GM12801 (cell line): ENCODE data around the gene ANKRD13B.

Source experiments
- CTCF ChIP-seq: IDR thresholded peaks from one replicate; pipeline ENCODE4 v1.5.1; 2011; ENCODE audit warnings: control low read depth; ENCODE audit not compliant: insufficient read length; ENCODE audit errors: extremely low read depth

The ANKRD13B gene

GRCh38 chr17:29571486-29571882 is 21.4 kb upstream of the ANKRD13B start:
- TF ChIP-seq CTCF, result no peak

DNA sequence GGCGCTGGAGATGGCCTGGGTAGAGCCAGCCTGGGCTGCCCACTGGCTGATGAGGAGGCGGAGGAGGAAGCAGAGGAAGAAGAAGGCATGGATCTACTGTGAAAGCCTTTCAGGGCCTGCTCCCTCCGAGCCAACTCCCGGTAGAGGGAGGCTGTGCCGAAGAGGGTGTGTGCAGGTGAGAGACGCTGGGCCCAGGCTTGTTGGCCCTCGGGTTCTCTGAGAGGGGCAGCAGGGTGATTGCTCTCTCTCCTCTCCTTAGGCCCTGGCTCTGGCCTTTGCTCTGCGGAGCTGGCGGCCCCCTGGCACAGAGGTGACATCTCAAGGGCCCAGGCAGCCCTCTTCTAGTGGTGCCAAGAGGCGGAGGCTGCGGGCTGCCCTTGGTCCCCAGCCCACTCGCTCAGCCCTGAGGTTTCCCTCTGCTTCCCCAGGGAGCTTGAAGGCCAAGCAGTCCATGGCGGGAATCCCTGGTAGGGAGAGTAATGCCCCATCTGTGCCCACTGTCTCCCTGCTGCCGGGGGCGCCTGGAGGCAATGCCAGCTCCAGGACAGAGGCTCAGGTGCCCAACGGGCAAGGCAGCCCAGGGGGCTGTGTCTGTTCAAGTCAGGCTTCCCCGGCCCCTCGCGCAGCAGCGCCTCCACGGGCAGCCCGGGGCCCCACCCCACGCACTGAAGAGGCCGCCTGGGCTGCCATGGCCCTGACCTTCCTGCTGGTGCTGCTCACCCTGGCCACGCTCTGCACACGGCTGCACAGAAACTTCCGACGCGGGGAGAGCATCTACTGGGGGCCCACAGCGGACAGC is 20.9 kb upstream of the ANKRD13B start:
- TF ChIP-seq CTCF, result no peak

DNA sequence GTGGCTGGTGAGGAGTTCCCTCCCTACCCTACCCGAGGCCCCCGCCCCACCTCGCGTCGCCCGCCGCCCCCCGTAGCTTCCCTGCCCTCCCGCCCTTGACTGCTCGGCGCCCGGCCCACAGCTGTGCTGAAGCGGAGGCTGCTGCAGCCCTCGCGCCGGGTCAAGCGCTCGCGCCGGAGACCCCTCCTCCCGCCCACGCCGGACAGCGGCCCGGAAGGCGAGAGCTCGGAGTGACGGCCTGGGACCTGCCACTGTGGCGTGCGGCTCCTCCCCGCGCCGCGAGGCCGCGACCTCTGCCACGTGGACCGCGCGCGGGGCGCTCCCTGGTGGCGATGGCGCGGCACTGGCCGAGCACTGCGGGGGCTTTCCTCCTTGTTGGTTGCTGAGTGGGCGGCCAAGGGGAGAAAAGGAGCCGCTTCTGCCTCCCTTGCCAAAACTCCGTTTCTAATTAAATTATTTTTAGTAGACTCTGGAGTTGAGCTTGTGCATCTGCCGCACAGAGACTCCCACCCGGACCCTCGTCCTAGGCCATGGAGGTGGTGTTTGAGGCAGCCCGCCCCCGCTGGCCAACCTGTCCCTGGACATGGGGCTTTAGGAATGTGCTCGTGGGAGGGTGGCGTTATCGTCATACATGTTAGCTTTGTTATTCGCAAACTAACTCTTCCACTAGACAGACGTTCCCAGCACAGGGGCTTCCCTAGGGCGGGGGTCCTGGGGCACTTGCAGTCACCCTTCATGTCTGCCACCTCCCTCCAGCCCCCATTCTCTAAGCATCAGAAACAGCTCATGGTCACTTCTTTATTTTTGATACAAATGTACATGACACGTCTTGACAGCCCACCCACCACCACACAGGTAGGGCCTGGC is 20.0 kb upstream of the ANKRD13B start:
- no peak for TF ChIP-seq CTCF

DNA sequence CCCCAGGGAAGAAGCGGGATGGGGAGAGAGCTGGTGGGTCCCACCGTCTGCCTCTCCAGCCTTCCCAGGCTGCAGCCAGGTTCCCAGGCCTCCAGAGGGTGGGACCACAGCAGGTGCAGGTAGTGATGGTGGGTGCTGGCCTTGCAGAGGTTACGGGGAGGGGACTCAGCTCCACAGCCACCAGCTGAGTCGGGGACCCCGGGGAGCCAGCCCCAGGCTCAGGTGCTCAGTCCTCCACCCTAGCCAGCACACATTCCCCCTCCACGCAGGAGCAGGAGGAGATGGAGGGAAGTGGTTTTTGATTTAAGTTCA is 19.4 kb upstream of the ANKRD13B start:
- no peak for TF ChIP-seq CTCF

DNA sequence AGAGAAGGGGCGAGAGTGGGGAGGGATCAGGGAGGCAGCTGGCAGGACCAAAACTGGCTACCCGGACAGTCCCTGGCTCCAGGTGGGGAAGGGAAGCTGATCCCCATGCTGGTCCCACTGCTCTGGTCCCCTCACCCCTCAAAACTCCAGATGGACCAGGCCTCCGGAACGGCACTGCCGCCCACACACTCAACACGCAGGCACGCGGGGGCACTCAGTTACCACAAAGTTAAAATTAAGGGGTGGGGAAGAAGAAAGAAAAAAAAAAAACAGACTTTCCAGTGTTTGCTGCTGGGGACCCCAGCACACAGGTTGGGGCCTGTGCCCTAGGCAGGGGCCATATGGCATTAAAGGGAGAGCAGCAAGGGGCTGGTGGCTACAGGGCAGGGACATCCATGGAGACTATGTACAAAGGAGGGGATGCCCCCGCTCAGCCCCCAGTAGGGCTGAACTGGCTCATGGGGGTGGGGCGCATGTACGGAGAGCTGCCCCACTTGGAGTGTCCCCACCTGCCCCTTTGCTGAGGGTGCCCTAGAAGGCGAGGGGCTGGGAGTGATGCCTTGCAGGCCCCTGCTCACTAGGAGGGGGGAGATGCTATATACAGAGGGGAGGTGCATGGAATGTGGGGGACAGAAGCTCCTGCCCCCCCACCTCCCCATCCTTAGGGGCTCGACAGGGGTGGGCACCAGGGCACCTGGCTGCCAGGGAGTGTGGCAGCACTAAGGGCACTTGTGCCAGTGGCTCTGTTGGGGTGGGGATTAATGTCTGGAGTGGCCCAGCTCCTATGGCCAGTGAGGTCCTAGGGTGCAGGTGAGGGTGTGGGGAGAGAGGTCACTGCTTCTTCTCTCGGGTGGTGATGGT is 18.8 kb upstream of the ANKRD13B start:
- TF ChIP-seq CTCF, result no peak

- TF ChIP-seq CTCF, result no peak
Measured at GRCh38 chr17:29574732-29575510, 18.0 kb upstream of the ANKRD13B start.
